Lung (tissue), 12 donors: ENCODE results near the gene PGAP2. TPM values are rescaled to one million over a fixed set of nuclear protein-coding genes. Genes with fewer than 3 reads are reported as not detected.

Experiments used
- ATAC-seq: fragments of 200-7000 bp; cut with Tn5 transposase; one replicate; pipeline ENCODE4 v1.9.1; 2020; ENCODE audit warnings: moderate number of reproducible peaks; ENCODE audit not compliant: insufficient read depth, low FRiP score
- DNase-seq, 3 donors: peaks; one replicate each; pipeline ENCODE4 v3.0.0-alpha.2; 2013 to 2017
- H3K27ac ChIP-seq, 2 donors: one replicate each; pipeline ENCODE4 v1.5.1; 2013; ENCODE audit warnings: mild to moderate bottlenecking in 2 of 2, moderate library complexity in 2 of 2, control low read depth in 1 of 2, inconsistent platforms in 1 of 2, low read depth in 1 of 2, low read length in 1 of 2
- H3K27me3 ChIP-seq, 3 donors: one replicate each; pipeline ENCODE4 v1.5.1; 2013; ENCODE audit warnings: low read length in 2 of 3; ENCODE audit not compliant: control insufficient read depth in 3 of 3, insufficient read depth in 3 of 3
- H3K36me3 ChIP-seq, 4 donors: one replicate each; pipeline ENCODE4 v1.5.1; 2013; ENCODE audit warnings: low read length in 4 of 4, mild to moderate bottlenecking in 1 of 4, moderate library complexity in 1 of 4; ENCODE audit not compliant: control insufficient read depth in 4 of 4, insufficient read depth in 4 of 4
- H3K4me1 ChIP-seq, 5 donors: one replicate each; pipeline ENCODE4 v1.5.1; 2013; ENCODE audit warnings: low read length in 5 of 5, mild to moderate bottlenecking in 2 of 5, moderate library complexity in 1 of 5; ENCODE audit not compliant: control insufficient read depth in 5 of 5, insufficient read depth in 5 of 5
- H3K4me3 ChIP-seq: one replicate; pipeline ENCODE4 v1.5.1; 2013; ENCODE audit warnings: mild to moderate bottlenecking, control low read depth, moderate library complexity
- H3K9ac ChIP-seq, 2 donors: one replicate each; pipeline ENCODE4 v1.5.1; 2013; ENCODE audit warnings: low read length in 2 of 2, control low read depth in 1 of 2; ENCODE audit not compliant: insufficient read depth in 1 of 2
- H3K9me3 ChIP-seq, 4 donors: one replicate each; pipeline ENCODE4 v1.5.1; 2013; ENCODE audit warnings: low read length in 3 of 4, mild to moderate bottlenecking in 1 of 4, moderate library complexity in 1 of 4; ENCODE audit not compliant: control insufficient read depth in 4 of 4, insufficient read depth in 3 of 4
- WGBS, 2 donors: extraction: QIAGEN DNeasy Blood & Tissue Kit; methylation state at CpG; one replicate each; pipeline ENCODE4 v1.1.7; 2013; 5-methylcytosine and 5-hydroxymethylcytosine counted together
- polyA plus RNA-seq, 2 donors: library from polyadenylated mRNA; stranded (reverse); fragments of 200-250 nt; gene quantifications; one replicate each; pipeline ENCODE4 v1.2.1, GENCODE V29; 2013
- total RNA-seq, 2 donors: library from RNA; depleted of rRNA in 1 of 2; stranded (reverse); fragments of >200 nt in 1 of 2; gene quantifications; one replicate each; pipeline ENCODE4 v1.2.1, GENCODE V29; 2014 to 2021
- TF ChIP-seq, protein P1 (sequence below): IDR thresholded peaks from 2 replicates; pipeline ENCODE4 v1.5.1; 2012; ENCODE audit warnings: mild to moderate bottlenecking; ENCODE audit errors: control extremely low read depth, extremely low read depth
- donor health status: control.
- donor health status: control.
- donor health status: Bipolar disorder and iron deficiency.
- donor health status: healthy.
- donor health status: DM: yes; HTN: yes; CAD: no.

PGAP2 gene
- total and polyA plus RNA-seq, 4 donors, result 17.5 to 23.6 (median 20.9) TPM

- TF ChIP-seq, protein P1, sequence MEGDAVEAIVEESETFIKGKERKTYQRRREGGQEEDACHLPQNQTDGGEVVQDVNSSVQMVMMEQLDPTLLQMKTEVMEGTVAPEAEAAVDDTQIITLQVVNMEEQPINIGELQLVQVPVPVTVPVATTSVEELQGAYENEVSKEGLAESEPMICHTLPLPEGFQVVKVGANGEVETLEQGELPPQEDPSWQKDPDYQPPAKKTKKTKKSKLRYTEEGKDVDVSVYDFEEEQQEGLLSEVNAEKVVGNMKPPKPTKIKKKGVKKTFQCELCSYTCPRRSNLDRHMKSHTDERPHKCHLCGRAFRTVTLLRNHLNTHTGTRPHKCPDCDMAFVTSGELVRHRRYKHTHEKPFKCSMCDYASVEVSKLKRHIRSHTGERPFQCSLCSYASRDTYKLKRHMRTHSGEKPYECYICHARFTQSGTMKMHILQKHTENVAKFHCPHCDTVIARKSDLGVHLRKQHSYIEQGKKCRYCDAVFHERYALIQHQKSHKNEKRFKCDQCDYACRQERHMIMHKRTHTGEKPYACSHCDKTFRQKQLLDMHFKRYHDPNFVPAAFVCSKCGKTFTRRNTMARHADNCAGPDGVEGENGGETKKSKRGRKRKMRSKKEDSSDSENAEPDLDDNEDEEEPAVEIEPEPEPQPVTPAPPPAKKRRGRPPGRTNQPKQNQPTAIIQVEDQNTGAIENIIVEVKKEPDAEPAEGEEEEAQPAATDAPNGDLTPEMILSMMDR, result no peak
Measured at GRCh38 chr11:3767536-3767935, 40.8 kb upstream of the PGAP2 start.

GRCh38 chr11:3773180-3773579, 35.2 kb upstream of the PGAP2 start:
- ATAC-seq, result no peak
- no peaks in the 10 kb centered on the region for H3K27me3 ChIP-seq
- DNase-seq, result no peak
- TF ChIP-seq, protein P1, result no peak
- no peak overlapping the region for H3K4me3 ChIP-seq
- WGBS, 2 donors, result 90 to 97% methylated on average over 4 of the region's 4 CpGs
- H3K4me1 ChIP-seq, result no peaks in the 10 kb centered on the region
- H3K27ac ChIP-seq, result no peak overlapping the region
- H3K36me3 ChIP-seq, result peaks cover 19 to 57% (median 46%) of the 10 kb centered on the region in 4 donors
- H3K9me3 ChIP-seq, result no peaks in the 10 kb centered on the region
- H3K9ac ChIP-seq, result no peak overlapping the region

More at GRCh38 chr11:3767536-3767935, 40.8 kb upstream of the PGAP2 start:
- no peaks in the 10 kb centered on the region for H3K4me1 ChIP-seq
- H3K27me3 ChIP-seq, result no peaks in the 10 kb centered on the region
- WGBS, 2 donors, result 58 to 75% methylated on average over 3 of the region's 3 CpGs
- H3K36me3 ChIP-seq, result peaks cover 38 to 55% (median 47%) of the 10 kb centered on the region in 4 donors
- no peaks in the 10 kb centered on the region for H3K9me3 ChIP-seq
- H3K27ac ChIP-seq, result no peak overlapping the region
- H3K9ac ChIP-seq, result no peak overlapping the region
- ATAC-seq (no peak), DNase-seq (no peak)
- no peak overlapping the region for H3K4me3 ChIP-seq

DNA sequence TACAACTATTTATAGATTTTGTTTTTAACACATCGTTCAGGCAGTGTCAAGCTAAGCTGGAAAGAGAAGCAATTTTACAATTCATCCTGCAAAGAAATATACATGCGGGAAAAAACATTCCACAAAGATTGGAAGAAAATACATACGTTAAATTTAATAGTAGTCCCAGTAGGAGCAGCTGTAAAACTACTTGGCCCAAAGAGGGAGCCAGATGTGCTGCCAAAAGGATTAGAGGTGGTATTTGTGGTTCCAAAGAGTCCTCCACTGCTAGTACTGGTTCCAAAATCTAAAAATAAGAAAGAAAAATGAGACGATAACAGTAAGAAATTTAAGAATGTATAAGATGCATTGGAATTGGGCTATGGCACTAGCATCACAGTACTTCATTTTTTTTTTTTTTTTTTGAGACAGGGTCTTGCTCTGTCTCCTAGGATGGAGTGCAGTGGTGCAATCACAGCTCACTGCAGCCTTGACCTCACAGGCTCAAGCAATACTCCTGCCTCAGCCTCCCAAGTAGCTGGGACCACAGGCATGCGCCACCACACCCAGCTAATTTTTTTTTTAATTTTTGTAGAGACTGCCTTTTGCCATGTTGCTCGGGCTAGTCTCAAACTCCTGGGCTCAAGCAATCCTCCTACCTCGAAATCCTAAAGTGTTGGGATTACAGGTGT, 32.5 kb upstream of the PGAP2 start:
- 75 to 83% methylated on average over 7 of the region's 7 CpGs for WGBS, 2 donors
- H3K36me3 ChIP-seq, result peaks cover 25 to 43% (median 37%) of the 10 kb centered on the region in 4 donors

More for the DNA sequence above, 32.5 kb upstream of the PGAP2 start:
- DNase-seq, result peak; percentile 17 to 57 (median 34)
- Histone ChIP-seq H3K27ac (no peak overlapping the region), H3K4me3 (no peak overlapping the region), H3K27me3 (no peaks in the 10 kb centered on the region), H3K9ac (no peak overlapping the region), H3K9me3 (no peaks in the 10 kb centered on the region), H3K4me1 (no peaks in the 10 kb centered on the region)
- ATAC-seq, result no peak
- TF ChIP-seq, protein P1, result no peak
